ENCODE results near the gene TGOLN2.
"Not testable (repeated sequence)": the region's sequence is repeated elsewhere in the genome, so short reads cannot be mapped to it uniquely, and the experiment has no call there.

Gene TGOLN2

GRCh38 chr2:85340034-85340892, 12.5 kb upstream of the TGOLN2 start:
- Histone ChIP-seq H3K27me3 (ENCODE audit: insufficient read depth, poor library complexity, severe bottlenecking) (no peaks in the 10 kb centered on the region), H3K4me3 (ENCODE audit: severe bottlenecking) (no peak overlapping the region), H3K4me1 (ENCODE audit: insufficient read depth, poor library complexity, severe bottlenecking) (no peaks in the 10 kb centered on the region), H3K36me3 (ENCODE audit: low read depth) (no peaks in the 10 kb centered on the region), H3K9me3 (ENCODE audit: severe bottlenecking) (no peaks in the 10 kb centered on the region), H3K27ac (ENCODE audit: poor library complexity, severe bottlenecking) (no peak overlapping the region)
- DNase-seq (ENCODE audit: low spot score): no peak
- TF ChIP-seq CTCF (IDR thresholded peaks at IDR 0.05; ENCODE audit: poor library complexity, severe bottlenecking): no peak
- ATAC-seq (ENCODE audit: low read depth): no peak

- TF ChIP-seq CTCF (IDR thresholded peaks at IDR 0.05; ENCODE audit: poor library complexity, severe bottlenecking): no peak
- H3K4me1 ChIP-seq (ENCODE audit: insufficient read depth, poor library complexity, severe bottlenecking): no peaks in the 10 kb centered on the region
- ATAC-seq (ENCODE audit: low read depth) (no peak), DNase-seq (ENCODE audit: low spot score) (no peak)
- no peak overlapping the region for H3K4me3 ChIP-seq (ENCODE audit: severe bottlenecking)
- H3K27me3 ChIP-seq (ENCODE audit: insufficient read depth, poor library complexity, severe bottlenecking): no peaks in the 10 kb centered on the region
- no peak overlapping the region for H3K27ac ChIP-seq (ENCODE audit: poor library complexity, severe bottlenecking)
- no peaks in the 10 kb centered on the region for H3K9me3 ChIP-seq (ENCODE audit: severe bottlenecking)
- no peaks in the 10 kb centered on the region for H3K36me3 ChIP-seq (ENCODE audit: low read depth)
Observed at GRCh38 chr2:85334928-85335327, 7.1 kb upstream of the TGOLN2 start.

- H3K9me3 ChIP-seq (ENCODE audit: severe bottlenecking); ATAC-seq (ENCODE audit: low read depth); H3K27me3 ChIP-seq (ENCODE audit: insufficient read depth, poor library complexity, severe bottlenecking); H3K4me3 ChIP-seq (ENCODE audit: severe bottlenecking); H3K4me1 ChIP-seq (ENCODE audit: insufficient read depth, poor library complexity, severe bottlenecking); H3K27ac ChIP-seq (ENCODE audit: poor library complexity, severe bottlenecking); DNase-seq (ENCODE audit: low spot score); H3K36me3 ChIP-seq (ENCODE audit: low read depth): not testable (repeated sequence)
Observed at GRCh38 chr2:85333877-85334276, 6.1 kb upstream of the TGOLN2 start.

- no peaks in the 10 kb centered on the region for H3K9me3 ChIP-seq (ENCODE audit: severe bottlenecking)
- no peak overlapping the region for H3K27ac ChIP-seq (ENCODE audit: poor library complexity, severe bottlenecking)
- H3K27me3 ChIP-seq (ENCODE audit: insufficient read depth, poor library complexity, severe bottlenecking): no peaks in the 10 kb centered on the region
- no peak for DNase-seq (ENCODE audit: low spot score)
- TF ChIP-seq CTCF (IDR thresholded peaks at IDR 0.05; ENCODE audit: poor library complexity, severe bottlenecking): no peak
- no peak overlapping the region for H3K4me3 ChIP-seq (ENCODE audit: severe bottlenecking)
- ATAC-seq (ENCODE audit: low read depth): no peak
- peaks cover 4% of the 10 kb centered on the region for H3K4me1 ChIP-seq (ENCODE audit: insufficient read depth, poor library complexity, severe bottlenecking)
- peaks cover 10% of the 10 kb centered on the region for H3K36me3 ChIP-seq (ENCODE audit: low read depth)
Observed at GRCh38 chr2:85330839-85331636, 3.2 kb upstream of the TGOLN2 start.

- not testable (repeated sequence) for H3K9me3 ChIP-seq (ENCODE audit: severe bottlenecking); H3K27me3 ChIP-seq (ENCODE audit: insufficient read depth, poor library complexity, severe bottlenecking); ATAC-seq (ENCODE audit: low read depth); H3K4me3 ChIP-seq (ENCODE audit: severe bottlenecking); H3K27ac ChIP-seq (ENCODE audit: poor library complexity, severe bottlenecking); DNase-seq (ENCODE audit: low spot score)
- Histone ChIP-seq H3K36me3 (ENCODE audit: low read depth) (peaks cover 22% of the 10 kb centered on the region), H3K4me1 (ENCODE audit: insufficient read depth, poor library complexity, severe bottlenecking) (peaks cover 10% of the 10 kb centered on the region)
Observed at GRCh38 chr2:85329701-85330100, 1.9 kb upstream of the TGOLN2 start.
